ENCODE measurements around the gene ZNF587. TPM values are rescaled to one million over a fixed set of nuclear protein-coding genes. Genes with fewer than 3 reads are reported as not detected.

ZNF587 gene
- total RNA-seq, 1 donor from 2014 or later, result 72.9 TPM

DNA sequence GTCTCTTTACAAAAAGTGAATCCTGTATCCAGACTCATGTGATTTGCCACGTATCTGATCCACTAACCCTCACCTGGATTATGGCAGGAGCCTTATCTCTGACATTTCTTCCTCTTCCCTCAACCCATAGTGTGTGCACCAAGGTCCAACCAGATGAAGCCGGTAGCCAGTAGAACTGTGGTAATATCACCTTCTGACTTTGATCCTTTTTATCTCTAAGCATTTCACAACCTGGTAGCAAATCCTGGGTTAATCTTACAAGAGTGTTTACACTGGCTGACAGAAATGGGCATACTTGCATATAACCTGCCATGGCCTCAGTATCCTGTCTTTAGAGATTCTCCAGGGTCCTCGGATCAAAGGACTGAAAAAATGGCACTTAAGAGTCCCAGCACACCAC is 64.9 kb downstream of the ZNF587 start:
- H3K27me3 Mint-ChIP-seq (ENCODE audit: low read depth), result no peaks in the 10 kb centered on the region
- no peaks in the 10 kb centered on the region for H3K9me3 Mint-ChIP-seq
- H3K4me3 Mint-ChIP-seq, result peak overlapping the region; percentile 94
- DNase-seq (ENCODE audit: low spot score in 2 of 2, unreplicated experiment in 2 of 2), result no peak
- H3K27ac Mint-ChIP-seq, result peak overlapping the region; percentile 64
- H3K4me1 Mint-ChIP-seq, result peaks cover 17% of the 10 kb centered on the region
- H3K36me3 Mint-ChIP-seq, result peaks cover 31% of the 10 kb centered on the region
- TF ChIP-seq, protein P1, sequence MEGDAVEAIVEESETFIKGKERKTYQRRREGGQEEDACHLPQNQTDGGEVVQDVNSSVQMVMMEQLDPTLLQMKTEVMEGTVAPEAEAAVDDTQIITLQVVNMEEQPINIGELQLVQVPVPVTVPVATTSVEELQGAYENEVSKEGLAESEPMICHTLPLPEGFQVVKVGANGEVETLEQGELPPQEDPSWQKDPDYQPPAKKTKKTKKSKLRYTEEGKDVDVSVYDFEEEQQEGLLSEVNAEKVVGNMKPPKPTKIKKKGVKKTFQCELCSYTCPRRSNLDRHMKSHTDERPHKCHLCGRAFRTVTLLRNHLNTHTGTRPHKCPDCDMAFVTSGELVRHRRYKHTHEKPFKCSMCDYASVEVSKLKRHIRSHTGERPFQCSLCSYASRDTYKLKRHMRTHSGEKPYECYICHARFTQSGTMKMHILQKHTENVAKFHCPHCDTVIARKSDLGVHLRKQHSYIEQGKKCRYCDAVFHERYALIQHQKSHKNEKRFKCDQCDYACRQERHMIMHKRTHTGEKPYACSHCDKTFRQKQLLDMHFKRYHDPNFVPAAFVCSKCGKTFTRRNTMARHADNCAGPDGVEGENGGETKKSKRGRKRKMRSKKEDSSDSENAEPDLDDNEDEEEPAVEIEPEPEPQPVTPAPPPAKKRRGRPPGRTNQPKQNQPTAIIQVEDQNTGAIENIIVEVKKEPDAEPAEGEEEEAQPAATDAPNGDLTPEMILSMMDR (IDR thresholded peaks at IDR 0.05; ENCODE audit: unreplicated experiment), result no peak

Other genes with a start within 250 kb of the ZNF587 start
- 4.8 to 6.1 TPM (median 6.0 TPM) in 3 replicates for gene ZNF530, start 250.0 kb upstream of the ZNF587 start, total RNA-seq
- 33.5 to 40.5 TPM (median 40.4 TPM) in 3 replicates for gene ZNF134, start 235.6 kb upstream of the ZNF587 start, total RNA-seq
- gene ZNF211, start 216.7 kb upstream of the ZNF587 start, total RNA-seq, result 25.3 to 28.7 TPM (median 25.4 TPM) in 3 replicates
- not detected in 3 replicates for gene ZSCAN4, start 180.9 kb upstream of the ZNF587 start, total RNA-seq
- gene ZNF551, start 167.9 kb upstream of the ZNF587 start, total RNA-seq, result 14.5 to 19.0 TPM (median 14.6 TPM) in 3 replicates
- gene ZNF154, start 140.7 kb upstream of the ZNF587 start, total RNA-seq, result 42.4 to 43.0 TPM (median 42.7 TPM) in 3 replicates
- 8.5 to 9.3 TPM (median 9.3 TPM) in 3 replicates for gene ZNF671, start 122.2 kb upstream of the ZNF587 start, total RNA-seq
- gene ZNF776, start 103.0 kb upstream of the ZNF587 start, total RNA-seq, result 29.1 to 30.4 TPM (median 29.7 TPM) in 3 replicates
- gene ZNF586, start 80.2 kb upstream of the ZNF587 start, total RNA-seq, result 29.7 to 33.7 TPM (median 31.3 TPM) in 3 replicates
- 15.5 to 19.2 TPM (median 16.8 TPM) in 3 replicates for gene ZNF552, start 34.9 kb upstream of the ZNF587 start, total RNA-seq
- gene ZNF587B, start 19.6 kb upstream of the ZNF587 start, total RNA-seq, result 28.2 to 32.0 TPM (median 29.8 TPM) in 3 replicates
- gene ZNF814, start 39.2 kb downstream of the ZNF587 start, total RNA-seq, result 53.7 to 60.4 TPM (median 56.2 TPM) in 3 replicates
- 25.1 to 26.8 TPM (median 25.9 TPM) in 3 replicates for gene ZNF417, start 66.7 kb downstream of the ZNF587 start, total RNA-seq
- gene ZNF418, start 85.5 kb downstream of the ZNF587 start, total RNA-seq, result 19.5 to 24.5 TPM (median 21.0 TPM) in 3 replicates
- 13.2 to 14.5 TPM (median 14.2 TPM) in 3 replicates for gene ZNF256, start 97.8 kb downstream of the ZNF587 start, total RNA-seq
- gene C19orf18, start 124.7 kb downstream of the ZNF587 start, total RNA-seq, result 2.7 to 4.1 TPM (median 3.3 TPM) in 3 replicates
- 41.8 to 46.2 TPM (median 45.4 TPM) in 3 replicates for gene ZNF606, start 153.0 kb downstream of the ZNF587 start, total RNA-seq
- gene ZSCAN1, start 184.2 kb downstream of the ZNF587 start, total RNA-seq, result 1.7 to 3.5 TPM (median 2.9 TPM) in 3 replicates
- gene ZNF135, start 209.4 kb downstream of the ZNF587 start, total RNA-seq, result 11.6 to 12.5 TPM (median 12.3 TPM) in 3 replicates
- 85.9 to 91.9 TPM (median 91.0 TPM) in 3 replicates for gene ZSCAN18, start 248.4 kb downstream of the ZNF587 start, total RNA-seq